ENCODE results near the gene CEP55.

- no peak for TF ChIP-seq CTCF (IDR thresholded peaks at IDR 0.05; ENCODE audit: insufficient read depth, low read length)
- TF ChIP-seq POLR2AphosphoS5 (IDR thresholded peaks at IDR 0.05; ENCODE audit: low read depth): no peak
- TF ChIP-seq GABPA (IDR thresholded peaks at IDR 0.05; ENCODE audit: low read depth): no peak
- TF ChIP-seq SPI1 (IDR thresholded peaks at IDR 0.05; ENCODE audit: borderline replicate concordance, low read depth): no peak
These were observed 54.2 kb downstream of the CEP55 start for GRCh38 chr10:93550606-93551005.

All from HL-60 (cell line).